SHP77 (cell line): ENCODE measurements around the gene OR56B4.
A peak's percentile ranks its signal among the peaks of the same experiment; 100 is the strongest.
"Not testable (repeated sequence)": the region's sequence is repeated elsewhere in the genome, so short reads cannot be mapped to it uniquely, and the experiment has no call there.

Experiments
- DNase-seq, 2 experiments: peaks; one replicate each; lab custom pipeline; 2025; lab: John Stamatoyannopoulos, UW

Gene OR56B4, protein sequence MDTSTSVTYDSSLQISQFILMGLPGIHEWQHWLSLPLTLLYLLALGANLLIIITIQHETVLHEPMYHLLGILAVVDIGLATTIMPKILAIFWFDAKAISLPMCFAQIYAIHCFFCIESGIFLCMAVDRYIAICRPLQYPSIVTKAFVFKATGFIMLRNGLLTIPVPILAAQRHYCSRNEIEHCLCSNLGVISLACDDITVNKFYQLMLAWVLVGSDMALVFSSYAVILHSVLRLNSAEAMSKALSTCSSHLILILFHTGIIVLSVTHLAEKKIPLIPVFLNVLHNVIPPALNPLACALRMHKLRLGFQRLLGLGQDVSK

DNA sequence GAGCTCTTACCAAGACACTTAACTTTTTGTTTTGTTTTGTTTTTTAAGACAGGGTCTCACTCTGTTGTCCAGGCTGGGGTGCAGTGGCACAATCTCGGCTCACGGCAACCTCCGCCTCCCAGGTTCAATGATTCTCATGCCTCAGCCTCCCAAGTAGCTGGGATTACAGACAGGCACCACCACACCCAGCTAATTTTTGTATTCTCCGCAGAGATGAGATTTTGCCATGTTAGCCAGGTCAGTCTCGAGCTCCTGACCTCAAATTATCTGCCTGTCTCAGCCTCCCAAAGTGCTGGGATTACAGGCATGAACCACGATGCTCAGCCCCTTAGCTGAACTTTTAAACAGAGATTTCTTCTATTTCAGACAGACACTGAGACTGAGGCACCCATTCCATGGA is at the start of gene OR56B4:
OR56B4 (plus strand) TSS at position 301 of the 400 bp plus-strand sequence; CDS start at position 396, 95 bp downstream.
- DNase-seq: not testable (repeated sequence)

DNA sequence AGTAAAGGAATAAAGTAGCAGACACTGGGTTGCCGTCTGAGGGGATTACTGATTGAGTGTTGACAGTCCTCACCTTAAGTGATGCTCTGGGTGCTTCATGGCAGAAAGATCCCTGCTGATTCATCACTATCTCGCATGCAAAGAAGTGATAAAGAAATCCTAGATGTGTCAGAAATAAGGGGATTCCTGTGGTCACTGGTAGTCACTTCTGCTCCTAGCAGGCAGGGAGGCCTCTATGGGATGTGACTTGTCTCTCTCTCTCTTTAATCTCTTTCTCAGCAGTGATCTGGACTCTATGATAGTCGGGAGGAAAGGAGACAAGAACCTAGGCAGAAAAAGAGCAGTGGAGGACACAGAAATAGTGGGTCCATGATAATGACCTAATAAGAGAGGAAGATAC is 46.0 kb upstream of the OR56B4 start:
- no peak for DNase-seq

DNA sequence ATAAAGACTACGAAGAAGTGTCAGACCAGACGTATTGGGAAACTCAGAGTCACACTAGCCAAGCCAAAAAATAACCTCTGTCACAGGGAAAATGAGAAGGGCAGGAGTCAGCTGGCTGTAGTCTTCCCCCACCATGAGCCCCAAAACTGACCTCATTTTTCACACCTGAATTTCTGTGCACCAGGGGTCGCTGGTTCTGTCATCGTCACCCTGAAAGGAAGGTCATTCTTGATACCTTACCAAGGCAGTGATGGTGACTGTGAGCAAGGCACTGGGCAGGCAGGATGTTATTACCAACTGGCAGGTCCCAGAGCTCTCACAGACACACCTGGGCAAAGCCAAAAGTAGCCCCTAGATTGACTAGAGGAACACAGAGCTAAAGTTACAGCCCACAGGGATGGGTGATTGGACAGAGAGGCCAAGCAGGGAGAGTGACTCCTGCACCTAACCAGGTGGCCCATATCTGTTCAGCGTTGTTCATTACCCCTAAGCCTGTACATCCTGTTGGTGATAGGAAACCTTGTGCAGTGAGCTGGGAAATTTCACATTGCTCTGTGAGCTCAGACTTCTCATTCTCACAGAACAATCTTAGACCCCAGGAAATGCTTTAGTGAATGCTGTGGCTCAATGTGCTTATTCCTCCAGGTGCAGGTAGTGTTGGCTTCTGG is 44.7 kb upstream of the OR56B4 start:
- DNase-seq: no peak

DNA sequence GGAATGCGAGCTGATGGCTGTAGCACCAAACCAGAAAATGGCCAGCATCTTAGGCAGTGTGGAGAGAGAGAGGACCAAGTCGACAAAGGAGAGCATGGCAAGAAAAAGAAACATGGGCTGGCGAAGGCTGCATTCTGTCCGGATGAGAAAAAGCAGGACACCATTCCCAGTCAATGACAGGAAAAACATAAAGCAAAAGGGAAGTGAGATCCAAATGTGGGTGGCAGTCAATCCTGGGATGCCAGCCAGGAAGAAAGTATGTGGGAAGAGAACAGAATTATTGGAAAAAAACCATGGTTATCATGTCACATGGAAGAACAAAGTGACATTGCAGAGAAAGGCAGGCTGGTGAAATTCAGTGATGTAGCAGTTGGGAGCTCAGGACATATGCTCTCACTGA is 40.0 kb upstream of the OR56B4 start:
- no peak for DNase-seq

DNA sequence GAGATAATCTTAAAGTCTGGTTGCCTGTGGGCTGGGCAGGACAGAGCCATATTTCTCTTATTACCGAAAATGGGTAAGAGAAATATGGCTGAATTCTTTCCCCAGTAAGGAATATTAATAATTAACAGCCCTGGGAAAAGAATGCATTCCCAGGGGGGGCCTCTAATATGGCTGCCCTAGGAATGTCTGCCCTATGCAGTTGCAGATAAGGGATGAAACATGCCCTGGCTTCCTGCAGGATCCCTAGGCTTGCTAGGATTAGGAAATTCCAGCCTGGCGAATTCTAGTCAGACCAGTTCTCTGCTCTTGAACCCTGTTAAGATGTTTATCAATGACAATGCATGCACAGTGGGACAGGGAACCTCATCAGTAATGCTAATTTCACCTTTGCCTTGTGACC is 31.0 kb upstream of the OR56B4 start:
- DNase-seq: not testable (repeated sequence)

DNA sequence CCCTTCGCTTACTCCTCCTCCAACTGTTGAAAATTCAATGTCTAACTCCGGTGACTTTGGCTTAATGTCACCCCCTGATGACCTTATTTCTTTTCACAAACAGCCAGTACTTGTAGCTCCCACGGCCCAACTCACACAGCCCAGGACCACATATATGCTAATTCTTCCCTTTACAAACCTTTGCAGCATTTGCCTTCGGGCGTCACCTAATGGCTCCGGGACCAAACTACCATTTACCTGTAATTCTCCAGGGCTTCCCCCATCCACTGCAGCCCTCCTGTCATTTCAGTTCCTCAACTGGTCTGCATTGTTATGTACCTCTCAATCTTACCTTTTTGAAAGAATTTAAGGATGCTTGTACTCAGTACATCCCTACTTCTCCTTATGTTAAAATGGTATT is 29.8 kb upstream of the OR56B4 start:
- no peak for DNase-seq

DNA sequence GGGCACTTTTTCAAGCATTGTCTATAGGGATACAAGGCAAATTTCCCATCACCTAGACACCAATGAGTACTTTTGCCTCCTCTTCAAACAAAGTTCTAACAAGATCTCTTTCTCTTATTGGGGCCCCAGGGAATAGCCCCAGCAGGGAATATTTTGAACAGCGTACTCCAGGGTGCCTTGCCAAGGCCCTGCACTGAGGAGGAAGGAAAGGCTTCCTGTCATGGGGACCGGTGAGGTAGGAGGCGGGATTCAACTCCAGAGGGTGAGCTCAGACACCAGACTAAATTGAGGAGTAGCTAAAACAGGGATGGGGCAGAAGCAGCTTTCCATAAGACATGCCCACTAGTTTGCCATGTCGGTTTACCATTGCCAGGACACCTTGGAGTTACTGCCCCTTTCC is 28.0 kb upstream of the OR56B4 start:
- DNase-seq: no peak

DNA sequence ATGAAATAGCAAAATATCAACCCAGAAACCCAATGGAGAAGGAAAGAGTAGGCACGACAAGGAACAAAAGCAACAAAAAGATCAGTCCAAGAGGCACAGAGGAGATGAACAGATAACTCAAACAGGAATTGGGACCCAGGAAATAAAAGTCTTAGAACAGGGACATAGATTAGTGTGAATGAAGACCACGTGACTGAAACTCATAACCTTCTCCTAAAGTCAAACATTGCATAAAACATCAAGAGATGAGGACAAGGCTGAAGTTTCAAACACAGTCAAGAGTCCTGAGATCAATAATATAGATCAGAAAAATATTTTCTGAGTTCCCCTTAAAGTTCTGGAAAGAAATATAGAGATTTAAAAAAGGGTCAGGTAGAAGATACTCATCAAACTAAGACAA is 24.4 kb upstream of the OR56B4 start:
- no peak for DNase-seq

DNA sequence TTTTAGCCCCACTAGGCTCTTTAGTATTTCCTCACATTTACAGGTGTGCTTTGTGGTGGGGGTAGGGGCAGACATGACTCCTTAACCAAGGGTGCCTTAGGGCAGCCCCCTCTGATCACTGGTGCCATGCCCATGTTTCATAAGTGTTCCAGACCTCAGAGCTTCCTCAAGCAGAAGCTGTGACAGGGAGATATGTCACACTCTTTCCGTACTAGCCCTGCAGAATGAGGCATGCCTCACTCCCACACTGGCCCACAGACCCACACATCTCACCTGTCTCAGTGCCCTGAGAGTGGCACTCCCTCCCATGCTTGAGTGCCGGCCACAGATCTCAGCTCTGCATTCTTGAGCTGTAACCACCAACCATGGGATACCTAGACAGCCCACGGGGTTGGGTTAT is 22.9 kb upstream of the OR56B4 start:
- DNase-seq: no peak

DNA sequence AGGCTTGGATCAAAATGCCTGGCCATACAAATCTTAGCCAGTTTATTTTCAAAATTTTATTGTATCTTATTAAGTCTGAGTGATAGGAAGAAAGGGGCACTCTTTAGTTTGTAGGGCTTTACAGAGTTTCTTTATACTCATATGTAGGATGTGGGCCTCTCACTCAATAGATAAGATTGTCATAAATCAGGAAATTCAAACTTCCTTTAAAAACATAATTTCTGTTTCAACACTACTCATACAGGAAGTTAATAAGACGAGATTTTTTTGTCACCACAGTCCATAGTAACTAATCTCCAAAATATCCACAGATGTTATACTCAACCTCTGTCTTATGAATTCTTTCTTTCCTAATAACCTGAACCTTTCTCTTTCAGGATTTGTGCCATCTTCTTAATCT is 13.3 kb upstream of the OR56B4 start:
- no peak for DNase-seq

DNA sequence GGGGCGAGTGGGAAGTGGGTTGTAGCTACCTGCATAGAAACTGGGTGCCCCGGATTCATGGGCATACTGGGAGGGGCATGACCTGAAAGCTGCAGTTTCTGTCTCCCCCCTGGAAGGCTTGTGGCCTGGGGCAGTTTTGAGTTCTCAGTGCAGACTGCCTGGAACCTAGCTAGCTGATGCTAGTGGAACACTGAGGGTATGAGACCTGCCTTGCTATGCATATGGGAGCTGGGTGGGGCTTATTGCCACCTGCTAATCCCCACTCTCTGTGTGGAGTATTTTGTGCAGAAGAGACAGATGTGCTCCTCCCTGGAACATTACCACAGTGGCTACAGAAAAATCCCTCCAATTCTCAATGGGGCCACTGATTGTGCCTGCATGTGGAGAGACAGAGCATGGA is 11.7 kb upstream of the OR56B4 start:
- no peak for DNase-seq

DNA sequence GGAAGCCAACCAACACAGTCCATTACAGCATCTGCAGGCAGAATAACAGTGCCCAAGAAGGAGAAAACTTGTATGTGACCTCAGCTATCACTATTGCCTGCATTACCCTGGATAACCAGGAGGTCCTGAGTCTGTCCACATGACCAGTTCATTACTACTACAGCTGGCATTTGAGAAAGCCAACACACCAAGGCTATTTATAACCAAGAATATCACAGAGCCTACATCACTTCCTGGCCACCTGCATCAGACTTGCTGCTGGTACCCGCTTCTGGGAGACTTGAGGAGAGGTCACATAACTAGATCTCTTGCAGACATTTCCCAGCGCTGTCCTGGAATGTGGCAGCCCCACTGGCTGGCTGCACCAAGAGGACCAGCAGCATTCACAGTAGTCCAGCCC is 11.1 kb upstream of the OR56B4 start:
- DNase-seq: peak; percentile 2 to 13

DNA sequence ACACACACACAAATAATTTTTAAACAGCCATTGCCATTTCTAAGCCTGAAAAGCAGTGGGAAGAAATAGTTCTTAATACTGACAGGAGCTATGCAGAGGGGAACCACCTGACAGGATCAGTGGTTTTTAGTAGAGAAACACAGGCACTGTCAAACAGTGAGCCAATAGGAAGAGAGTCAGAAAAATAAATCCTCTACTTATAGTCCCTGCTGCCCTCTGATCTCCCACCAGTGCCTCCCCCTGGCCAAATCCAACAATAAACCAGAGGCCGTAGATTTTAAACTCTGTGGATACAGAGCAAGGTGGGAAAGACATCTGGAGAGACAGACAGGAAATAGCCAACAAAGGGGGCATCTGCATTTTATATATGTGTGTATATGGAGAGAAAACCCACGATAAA is 7.9 kb upstream of the OR56B4 start:
- DNase-seq: no peak

DNA sequence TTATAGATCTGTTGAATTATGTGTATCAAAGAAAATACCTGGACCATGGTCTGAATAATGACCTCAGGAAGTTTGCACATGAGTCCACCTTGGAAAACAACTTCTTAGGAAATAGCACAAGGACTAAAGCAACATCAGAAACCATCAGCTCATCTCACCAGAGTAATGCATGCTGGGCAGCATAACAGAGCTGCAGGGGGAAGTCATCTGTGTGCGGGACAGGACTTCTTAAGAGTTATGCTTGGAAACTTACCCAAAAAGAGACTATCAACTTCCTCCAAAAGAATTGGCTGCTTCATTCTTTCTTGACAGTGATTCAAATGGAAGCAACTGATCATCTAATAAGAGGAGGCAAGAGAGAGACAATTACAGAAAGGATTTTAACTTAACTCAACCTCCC is 2.5 kb downstream of the OR56B4 start:
- no peak for DNase-seq

DNA sequence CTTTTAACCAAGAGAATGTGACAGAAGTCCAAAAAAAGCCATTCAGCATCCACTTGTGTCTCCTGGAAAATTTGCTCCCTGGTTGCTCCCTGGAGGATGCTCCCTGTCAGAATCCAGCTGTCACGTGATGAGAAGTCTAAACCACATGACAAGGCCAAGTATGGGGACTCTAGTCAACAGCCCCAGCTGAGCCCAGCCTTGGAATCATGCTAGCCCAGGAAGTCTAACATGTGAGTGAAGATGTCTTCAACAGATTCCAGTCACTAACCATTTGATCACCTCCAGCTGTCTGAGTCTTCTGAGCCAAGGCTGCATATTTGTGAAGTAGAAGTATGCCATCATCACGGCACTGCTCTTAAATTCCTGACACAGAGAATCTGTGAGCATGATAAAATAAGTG is 4.2 kb downstream of the OR56B4 start:
- no peak for DNase-seq

DNA sequence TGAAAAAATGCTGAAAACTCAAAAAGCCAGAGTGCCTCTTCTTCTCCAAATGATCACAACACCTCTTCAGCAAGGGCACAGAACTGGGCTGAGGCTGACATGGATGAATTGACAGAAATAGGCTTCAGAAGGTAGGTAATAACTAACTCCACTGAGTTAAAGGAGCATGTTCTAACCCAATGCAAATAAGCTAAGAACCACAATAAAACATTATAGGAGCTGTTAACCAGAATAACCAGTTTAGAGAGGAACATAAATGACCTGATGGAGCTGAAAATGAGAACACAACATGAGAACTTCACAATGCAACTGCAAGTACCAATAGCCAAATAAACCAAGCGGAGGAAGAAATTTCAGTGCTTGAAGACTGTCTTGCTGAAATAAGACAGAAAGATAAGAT is 9.2 kb downstream of the OR56B4 start:
- no peak for DNase-seq

DNA sequence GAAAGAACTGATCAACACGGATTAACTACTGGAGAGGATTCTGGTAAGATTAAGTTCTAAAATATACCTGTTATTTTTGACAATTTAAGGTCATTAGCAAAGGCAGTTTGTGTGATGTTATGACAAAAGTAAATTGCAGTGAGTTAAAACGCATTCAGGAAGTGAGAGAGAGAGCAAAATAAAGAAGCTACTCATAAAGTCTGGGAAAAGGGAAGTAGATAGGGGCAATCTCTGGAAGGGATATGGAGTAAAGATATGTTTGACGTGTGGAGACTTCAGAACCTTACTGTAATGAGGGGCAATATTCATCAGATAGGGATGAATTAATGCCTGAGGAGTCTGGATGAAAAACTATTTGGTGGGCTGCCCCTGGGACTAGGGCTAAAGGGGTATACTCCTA is 16.8 kb downstream of the OR56B4 start:
- no peak for DNase-seq

DNA sequence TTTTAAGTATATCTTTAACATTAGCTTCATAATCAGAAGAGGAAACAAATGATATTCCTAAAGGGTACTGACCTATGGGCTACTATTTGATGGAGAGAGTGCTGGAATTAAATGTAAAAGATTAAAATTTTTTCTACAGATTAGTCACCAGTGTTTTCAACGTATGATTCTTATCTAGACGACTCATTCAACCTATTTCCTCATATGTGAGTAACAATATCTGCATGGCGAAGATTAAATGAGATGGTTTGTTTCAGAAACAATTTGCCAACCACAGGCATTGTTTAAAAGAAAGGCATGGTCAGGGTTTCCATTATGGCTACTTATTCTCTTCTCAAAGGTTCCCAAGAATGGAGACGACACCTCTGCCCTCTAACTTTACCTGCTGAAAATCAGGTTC is 20.4 kb downstream of the OR56B4 start:
- DNase-seq: no peak

DNA sequence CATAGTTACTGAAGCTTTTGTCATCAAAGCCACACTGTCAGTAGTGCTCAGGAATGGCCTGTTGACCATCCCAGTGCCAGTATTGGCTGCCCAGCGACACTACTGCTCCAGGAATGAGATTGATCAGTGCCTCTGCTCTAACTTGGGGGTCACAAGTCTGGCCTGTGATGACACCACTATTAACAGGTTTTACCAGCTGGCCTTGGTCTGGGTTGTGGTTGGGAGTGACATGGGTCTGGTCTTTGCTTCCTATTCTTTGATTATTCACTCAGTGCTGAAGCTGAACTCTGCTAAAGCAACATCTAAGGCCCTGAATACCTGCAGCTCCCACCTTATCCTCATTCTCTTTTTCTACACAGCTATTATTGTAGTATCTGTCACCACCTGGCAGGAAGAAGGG is 21.5 kb downstream of the OR56B4 start:
- no peak for DNase-seq

DNA sequence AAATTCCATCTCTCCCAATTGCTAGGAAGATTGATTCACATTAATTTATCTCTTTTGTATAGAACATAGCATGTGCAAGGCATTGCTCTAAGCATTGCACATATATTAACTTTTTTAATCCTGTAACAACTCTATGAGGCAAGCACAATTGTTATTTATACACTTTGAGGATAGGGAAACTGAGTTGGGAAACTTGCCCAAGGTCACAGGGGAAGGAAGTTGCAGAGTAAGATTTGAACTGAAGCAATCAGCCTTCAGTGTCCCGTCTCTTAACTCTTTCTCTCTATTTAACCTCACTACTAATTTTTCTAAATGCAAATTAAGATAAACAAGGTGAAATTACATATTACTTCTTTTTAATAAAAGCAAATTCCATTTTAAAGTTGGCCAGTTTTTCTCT is 22.2 kb downstream of the OR56B4 start:
- no peak for DNase-seq

DNA sequence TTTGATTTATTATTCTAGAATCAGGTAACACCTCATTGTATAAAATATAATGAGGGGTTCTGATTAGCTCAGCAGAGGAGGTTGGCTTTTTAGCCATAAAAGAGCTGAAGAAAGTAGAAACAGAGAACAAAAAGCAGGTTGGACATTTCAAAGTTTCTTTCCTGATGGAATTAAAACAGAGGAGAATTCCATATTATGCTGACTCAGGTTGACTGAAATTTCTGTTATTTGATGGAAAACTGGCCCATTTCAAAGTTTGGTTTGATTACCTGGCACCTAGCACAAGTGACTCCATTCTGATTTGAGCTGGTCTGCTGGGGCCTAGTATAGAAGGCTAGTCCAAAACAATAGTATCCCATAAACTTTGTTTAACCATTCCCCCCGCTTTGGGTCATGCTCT is 24.9 kb downstream of the OR56B4 start:
- DNase-seq: no peak

DNA sequence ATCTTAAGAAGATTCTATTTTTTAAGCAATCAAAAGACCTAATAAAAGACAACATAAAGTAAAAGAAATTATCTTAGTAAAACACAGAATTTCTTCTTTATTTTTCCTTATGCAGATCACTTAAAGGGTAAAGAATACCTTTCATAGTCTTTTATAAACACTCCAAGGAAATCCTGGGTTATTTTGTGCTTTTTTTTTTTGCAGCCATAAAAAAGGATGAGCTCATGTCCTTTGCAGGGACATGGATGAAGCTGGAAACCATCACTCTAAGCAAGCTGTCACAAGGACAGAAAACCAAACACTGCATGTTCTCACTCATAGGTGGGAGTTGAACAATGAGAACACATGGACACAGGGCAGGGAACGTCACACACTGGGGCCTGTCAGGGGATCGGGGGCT is 28.5 kb downstream of the OR56B4 start:
- not testable (repeated sequence) for DNase-seq

DNA sequence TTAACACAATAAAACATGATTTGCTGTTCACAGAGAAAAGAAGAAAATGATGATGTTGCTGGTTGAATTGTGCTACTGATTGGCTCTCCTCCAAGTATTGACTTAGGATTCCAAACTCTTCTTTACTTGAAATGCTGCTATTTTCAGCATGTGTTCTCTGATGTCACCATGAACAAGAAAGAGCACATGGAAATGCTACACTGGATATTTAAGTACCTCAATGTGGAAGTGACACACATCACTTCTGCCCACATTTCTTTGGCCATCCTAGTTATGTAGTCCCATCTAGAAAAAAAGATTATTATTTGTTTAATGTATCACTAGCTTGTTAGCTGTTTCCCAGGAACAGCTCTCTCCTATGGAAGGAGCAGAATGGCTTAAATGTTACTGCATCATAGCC is 35.5 kb downstream of the OR56B4 start:
- DNase-seq: no peak

DNA sequence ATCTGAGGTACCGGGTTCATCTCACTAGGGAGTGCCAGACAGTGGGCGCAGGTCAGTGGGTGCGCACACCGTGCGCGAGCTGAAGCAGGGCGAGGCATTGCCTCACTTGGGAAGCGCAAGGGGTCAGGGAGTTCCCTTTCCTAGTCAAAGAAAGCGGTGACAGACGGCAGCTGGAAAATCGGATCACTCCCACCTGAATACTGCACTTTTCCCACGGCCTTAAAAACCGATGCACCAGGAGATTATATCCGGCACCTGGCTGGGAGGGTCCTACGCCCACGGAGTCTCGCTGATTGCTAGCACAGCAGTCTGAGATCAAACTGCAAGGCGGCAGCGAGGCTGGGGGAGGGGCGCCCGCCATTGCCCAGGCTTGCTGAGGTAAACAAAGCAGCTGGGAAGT is 36.3 kb downstream of the OR56B4 start:
- DNase-seq: not testable (repeated sequence)
